Upper lobe of left lung (tissue), 6 donors: ENCODE data around the gene SPP1. TPM values are rescaled to one million over a fixed set of nuclear protein-coding genes. Genes with fewer than 3 reads are reported as not detected.

Experiments
- ATAC-seq, 2 donors: fragments of 200-7000 bp; cut with Tn5 transposase; one replicate each; pipeline ENCODE4 v1.9.1; 2022; ENCODE audit warnings: mild to moderate bottlenecking in 2 of 2, moderate library complexity in 2 of 2; ENCODE audit not compliant: low FRiP score in 2 of 2
- DNase-seq, 2 donors: peaks; one replicate each; pipeline ENCODE4 v3.0.0-alpha.2; 2019 to 2020
- H3K27ac ChIP-seq, 4 donors: fragments of 200-600 bp; sonication (generic); one replicate each; pipeline ENCODE4 v1.5.1; 2016 to 2019
- H3K27me3 ChIP-seq, 4 donors: fragments of 200-600 bp; sonication (generic); one replicate each; pipeline ENCODE4 v1.5.1; 2017 to 2019
- H3K36me3 ChIP-seq, 4 donors: fragments of 200-600 bp; sonication (generic); one replicate each; pipeline ENCODE4 v1.5.1; 2016 to 2019
- H3K4me1 ChIP-seq, 4 donors: fragments of 200-600 bp; sonication (generic); one replicate each; pipeline ENCODE4 v1.5.1; 2018 to 2019
- H3K4me3 ChIP-seq, 4 donors: fragments of 200-600 bp; sonication (generic); one replicate each; pipeline ENCODE4 v1.5.1; 2017 to 2019; ENCODE audit warnings: mild to moderate bottlenecking in 2 of 4, moderate library complexity in 1 of 4
- H3K9me3 ChIP-seq, 4 donors: fragments of 200-600 bp; sonication (generic); one replicate each; pipeline ENCODE4 v1.5.1; 2018 to 2019
- CTCF ChIP-seq, 6 experiments: fragments of 450-650 bp in 4 of 6; fragments of 200-600 bp in 2 of 6; sonication (generic) in 2 of 6; IDR thresholded peaks; one replicate each; pipeline ENCODE4 v1.5.1; 2016 to 2019; ENCODE audit warnings: antibody characterized with exemption in 6 of 6
- EP300 ChIP-seq, 4 donors: sonication (generic); formaldehyde crosslinking; IDR thresholded peaks; one replicate each; pipeline ENCODE4 v1.5.1; 2017; ENCODE audit warnings: antibody characterized with exemption in 4 of 4, control low read depth in 2 of 4
- POLR2A ChIP-seq, 4 donors: fragments of 450-650 bp; IDR thresholded peaks; one replicate each; pipeline ENCODE4 v1.5.1; 2016 to 2017; ENCODE audit warnings: antibody characterized with exemption in 4 of 4, mild to moderate bottlenecking in 2 of 4
- POLR2AphosphoS5 ChIP-seq, 2 donors: sonication (generic); formaldehyde crosslinking; IDR thresholded peaks; one replicate each; pipeline ENCODE4 v1.5.1; 2017; ENCODE audit warnings: antibody characterized with exemption in 2 of 2
- WGBS, 2 donors: methylation state at CpG; one replicate each; pipeline ENCODE4 v1.1.5; 2017 to 2018; 5-methylcytosine and 5-hydroxymethylcytosine counted together
- total RNA-seq, 6 donors: library from RNA; depleted of rRNA in 4 of 6; stranded (reverse); fragments of >200 nt in 4 of 6; gene quantifications; one replicate each; pipeline versions ENCODE4 v1.1.0 to v1.2.1, GENCODE V29; 2016 to 2021
- donor health status: DM: no; HTN: no; CAD: no; lungs with moderate emphysema.
- donor health status: DM: no; HTN: yes; CAD: no; lungs with severe emphysema.

Gene SPP1
- total RNA-seq, 6 donors from 2014 or later: 4.6 to 26.8 (median 10.6) TPM

DNA sequence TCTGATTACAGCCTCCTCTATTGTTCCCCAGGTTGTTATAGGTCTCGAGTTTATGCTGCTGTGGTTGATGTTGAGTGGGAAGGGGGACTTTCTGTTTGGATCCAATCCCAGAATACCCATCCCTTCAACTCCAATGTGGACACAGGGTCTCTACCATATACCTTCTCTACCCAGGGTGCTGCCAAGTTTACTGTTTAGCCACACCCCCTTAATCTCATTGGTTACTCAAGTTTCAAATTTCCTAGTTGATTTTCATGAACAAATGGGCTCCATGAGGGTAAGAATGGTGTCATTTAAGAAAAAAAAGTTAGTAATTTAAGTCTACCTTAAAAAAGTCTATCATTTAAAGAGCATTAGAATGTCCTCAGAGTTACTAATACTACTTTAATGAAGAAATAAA, 3.6 kb upstream of the SPP1 start:
- Histone ChIP-seq H3K4me1 (peaks cover 0 to 7% (median 3%) of the 10 kb centered on the region in 4 donors), H3K36me3 (no peaks in the 10 kb centered on the region), H3K9me3 (no peaks in the 10 kb centered on the region), H3K27me3 (no peaks in the 10 kb centered on the region), H3K27ac (no peak overlapping the region), H3K4me3 (no peak overlapping the region)
- ATAC-seq: no peak
- no peak for DNase-seq
- TF ChIP-seq EP300 (IDR thresholded peaks at IDR 0.05) (no peak), CTCF (IDR thresholded peaks at IDR 0.05) (no peak), POLR2A (IDR thresholded peaks at IDR 0.05) (no peak), POLR2AphosphoS5 (IDR thresholded peaks at IDR 0.05) (no peak)
- 75 to 100% methylated on average over 1 of the region's 1 CpG for WGBS, 2 donors

DNA sequence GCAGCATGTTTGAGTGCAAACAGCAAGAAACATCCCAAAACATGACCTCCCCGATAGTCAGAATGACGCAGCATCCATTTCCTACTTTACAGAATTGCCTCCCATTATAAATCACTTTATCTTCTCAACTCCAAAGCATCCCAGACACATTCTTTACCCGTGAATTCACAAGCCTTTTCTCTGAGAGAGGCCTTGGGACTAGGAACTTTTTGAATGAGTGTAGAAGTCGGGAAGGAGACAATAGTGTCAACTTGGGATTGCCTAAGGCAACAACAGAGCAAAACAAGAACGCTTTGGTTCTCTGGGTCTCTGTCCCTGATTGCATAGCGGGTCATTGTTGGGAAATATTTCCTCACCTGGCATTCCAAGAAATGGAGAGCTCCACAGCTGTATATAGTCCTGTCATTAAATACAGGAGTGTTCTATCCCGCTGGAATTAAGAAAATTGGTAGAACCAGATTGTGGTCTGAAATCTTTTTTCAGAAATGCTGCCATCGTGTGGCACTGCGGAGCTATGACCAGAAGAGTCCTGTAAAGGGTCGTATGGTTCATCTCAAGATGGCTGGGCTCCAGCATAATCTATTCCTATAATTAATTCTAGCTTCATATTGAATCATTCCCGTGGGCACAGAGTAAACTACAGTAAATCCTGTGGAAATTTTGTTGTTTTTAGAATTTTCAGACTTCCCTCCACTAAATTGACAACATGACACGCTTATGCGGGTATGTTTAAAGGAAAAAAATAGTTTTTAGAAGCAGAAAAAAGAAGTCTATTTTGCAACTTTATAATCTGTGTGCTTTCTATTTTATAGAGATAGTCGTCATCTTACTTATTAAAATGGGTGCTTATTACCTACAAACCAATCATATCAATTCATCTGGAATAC, 2.0 kb upstream of the SPP1 start:
- Histone ChIP-seq H3K36me3 (no peaks in the 10 kb centered on the region), H3K9me3 (no peaks in the 10 kb centered on the region), H3K4me1 (peaks cover 0 to 7% (median 3%) of the 10 kb centered on the region in 4 donors), H3K27ac (no peak overlapping the region), H3K4me3 (no peak overlapping the region), H3K27me3 (no peaks in the 10 kb centered on the region)
- ATAC-seq (peak; percentile 55 to 90), DNase-seq (peak in 1 of 2 donors; percentile 43)
- 31 to 32% methylated on average over 14 of the region's 14 CpGs for WGBS, 2 donors
- peak; percentile 46 to 84 (median 66) for TF ChIP-seq CTCF (IDR thresholded peaks at IDR 0.05)
- TF ChIP-seq EP300 (IDR thresholded peaks at IDR 0.05): no peak

DNA sequence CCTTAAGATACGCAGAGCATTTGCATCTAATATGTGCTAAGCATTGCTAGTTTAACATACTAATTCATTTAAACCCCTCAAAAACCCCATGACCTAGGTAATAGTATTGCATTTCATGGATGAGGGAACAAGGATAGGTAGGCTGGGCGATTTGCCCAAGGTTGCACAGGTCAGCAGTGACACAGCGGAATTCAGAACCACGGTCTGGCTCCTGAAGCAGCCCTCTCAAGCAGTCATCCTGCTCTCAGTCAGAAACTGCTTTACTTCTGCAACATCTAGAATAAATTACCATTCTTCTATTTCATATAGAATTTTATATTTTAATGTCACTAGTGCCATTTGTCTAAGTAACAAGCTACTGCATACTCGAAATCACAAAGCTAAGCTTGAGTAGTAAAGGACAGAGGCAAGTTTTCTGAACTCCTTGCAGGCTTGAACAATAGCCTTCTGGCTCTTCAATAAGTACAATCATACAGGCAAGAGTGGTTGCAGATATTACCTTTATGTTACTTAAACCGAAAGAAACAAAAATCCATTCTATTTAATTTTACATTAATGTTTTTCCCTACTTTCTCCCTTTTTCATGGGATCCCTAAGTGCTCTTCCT, 555 bp upstream of the SPP1 start:
- Histone ChIP-seq H3K27me3 (no peaks in the 10 kb centered on the region), H3K36me3 (no peaks in the 10 kb centered on the region), H3K27ac (no peak overlapping the region), H3K4me1 (peaks cover 0 to 7% (median 3%) of the 10 kb centered on the region in 4 donors), H3K4me3 (no peak overlapping the region), H3K9me3 (no peaks in the 10 kb centered on the region)
- TF ChIP-seq POLR2A (IDR thresholded peaks at IDR 0.05) (no peak), EP300 (IDR thresholded peaks at IDR 0.05) (no peak), POLR2AphosphoS5 (IDR thresholded peaks at IDR 0.05) (no peak), CTCF (IDR thresholded peaks at IDR 0.05) (no peak)
- WGBS, 2 donors: 60 to 64% methylated on average over 6 of the region's 6 CpGs
- ATAC-seq (no peak), DNase-seq (peak in 1 of 2 donors; percentile 44)

GRCh38 chr4:87977521-87978278, 2.2 kb downstream of the SPP1 start:
- H3K27ac ChIP-seq: no peak overlapping the region
- WGBS, 2 donors: 90 to 92% methylated on average over 5 of the region's 5 CpGs
- H3K4me1 ChIP-seq: peaks cover 0 to 7% (median 3%) of the 10 kb centered on the region in 4 donors

More at GRCh38 chr4:87977521-87978278, 2.2 kb downstream of the SPP1 start:
- no peak overlapping the region for H3K4me3 ChIP-seq
- no peaks in the 10 kb centered on the region for H3K9me3 ChIP-seq
- ATAC-seq: no peak
- no peaks in the 10 kb centered on the region for H3K27me3 ChIP-seq
- no peak for TF ChIP-seq POLR2A (IDR thresholded peaks at IDR 0.05)
- no peak for TF ChIP-seq POLR2AphosphoS5 (IDR thresholded peaks at IDR 0.05)
- no peak for TF ChIP-seq EP300 (IDR thresholded peaks at IDR 0.05)
- no peak for TF ChIP-seq CTCF (IDR thresholded peaks at IDR 0.05)
- no peak for DNase-seq
- no peaks in the 10 kb centered on the region for H3K36me3 ChIP-seq
